Neuronal stem cell (in vitro differentiated cells): ENCODE results near the gene LMO1.

Experiments
- DNase-seq: peaks from one replicate; pipeline ENCODE4 v3.0.0-alpha.2; 2013; ENCODE audit warnings: low spot score
- H2AFZ ChIP-seq: one replicate; pipeline ENCODE4 v1.6.1; 2013; ENCODE audit warnings: mild to moderate bottlenecking, low read length, inconsistent platforms
- H2AK5ac ChIP-seq: 2 replicates; pipeline ENCODE4 v1.6.1; 2013; ENCODE audit warnings: low read depth, mild to moderate bottlenecking, inconsistent platforms, low read length, moderate library complexity, mixed read lengths
- H2BK120ac ChIP-seq: 2 replicates; pipeline ENCODE4 v1.6.1; 2013; ENCODE audit warnings: low read depth, mild to moderate bottlenecking, inconsistent platforms, low read length, moderate library complexity, mixed read lengths
- H2BK12ac ChIP-seq: one replicate; pipeline ENCODE4 v1.6.1; 2013; ENCODE audit warnings: low read length, inconsistent platforms
- H2BK15ac ChIP-seq: 2 replicates; pipeline ENCODE4 v1.6.1; 2013; ENCODE audit warnings: mild to moderate bottlenecking, low read length, inconsistent platforms, mixed read lengths
- H2BK5ac ChIP-seq: one replicate; pipeline ENCODE4 v1.6.1; 2013; ENCODE audit warnings: inconsistent platforms, mild to moderate bottlenecking, low read length, moderate library complexity
- H3K14ac ChIP-seq: one replicate; pipeline ENCODE4 v1.6.1; 2013; ENCODE audit warnings: low read length, inconsistent platforms
- H3K18ac ChIP-seq: 2 replicates; pipeline ENCODE4 v1.6.1; 2013; ENCODE audit warnings: low read length, inconsistent platforms
- H3K23ac ChIP-seq: 2 replicates; pipeline ENCODE4 v1.6.1; 2013; ENCODE audit warnings: low read depth, mild to moderate bottlenecking, mixed read lengths, low read length, inconsistent platforms; ENCODE audit not compliant: poor library complexity
- H3K27ac ChIP-seq: replicated peaks from 3 replicates; pipeline ENCODE4 v1.5.1; 2013; ENCODE audit warnings: low read length, inconsistent platforms
- H3K27me3 ChIP-seq, 3 experiments: 2 replicates each; pipeline ENCODE4 v1.6.1; 2013; ENCODE audit warnings: low read length in 3 of 3, mild to moderate bottlenecking in 2 of 3, inconsistent platforms in 1 of 3, low read depth in 1 of 3, mixed read lengths in 1 of 3, moderate library complexity in 1 of 3; ENCODE audit not compliant: control insufficient read depth in 3 of 3, insufficient read depth in 3 of 3
- H3K36me3 ChIP-seq, 2 donors: replicated peaks in 1 of 2; 2 replicates each; pipeline ENCODE4 v1.6.1; 2013; ENCODE audit warnings: low read length in 2 of 2; ENCODE audit not compliant: control insufficient read depth in 2 of 2, insufficient read depth in 2 of 2
- H3K4ac ChIP-seq: 2 replicates; pipeline ENCODE4 v1.6.1; 2013; ENCODE audit warnings: inconsistent platforms, mild to moderate bottlenecking, low read length, moderate library complexity
- H3K4me1 ChIP-seq, 2 donors: 1 replicate in 1 of 2; 2 replicates in 1 of 2; pipeline ENCODE4 v1.6.1; 2013; ENCODE audit warnings: low read length in 2 of 2, low read depth in 1 of 2; ENCODE audit not compliant: control insufficient read depth in 2 of 2, insufficient read depth in 1 of 2
- H3K4me2 ChIP-seq: one replicate; pipeline ENCODE4 v1.6.1; 2013; ENCODE audit warnings: mild to moderate bottlenecking, low read length, inconsistent platforms; ENCODE audit not compliant: insufficient read depth, poor library complexity, severe bottlenecking
- H3K4me3 ChIP-seq, 2 donors: 2 replicates each; pipeline ENCODE4 v1.5.1; 2013; ENCODE audit warnings: low read length in 2 of 2, mild to moderate bottlenecking in 2 of 2, inconsistent platforms in 1 of 2, moderate library complexity in 1 of 2
- H3K79me1 ChIP-seq: one replicate; pipeline ENCODE4 v1.6.1; 2013; ENCODE audit warnings: low read depth, mild to moderate bottlenecking, inconsistent platforms, low read length, moderate library complexity
- H3K9ac ChIP-seq: one replicate; pipeline ENCODE4 v1.6.1; 2013; ENCODE audit warnings: mild to moderate bottlenecking, low read depth, low read length, inconsistent platforms; ENCODE audit not compliant: poor library complexity
- H3K9me3 ChIP-seq, 2 donors: replicated peaks in 1 of 2; 2 replicates each; pipeline versions ENCODE3 to v1.6.1; 2013; ENCODE audit warnings: low read length in 2 of 2, mild to moderate bottlenecking in 2 of 2, inconsistent platforms in 1 of 2, low read depth in 1 of 2, mixed read lengths in 1 of 2, moderate library complexity in 1 of 2; ENCODE audit not compliant: control insufficient read depth in 2 of 2, insufficient read depth in 1 of 2
- H4K8ac ChIP-seq: one replicate; pipeline ENCODE4 v1.6.1; 2013; ENCODE audit warnings: low read depth, mild to moderate bottlenecking, inconsistent platforms, low read length, moderate library complexity
- H4K91ac ChIP-seq: one replicate; pipeline ENCODE4 v1.6.1; 2013; ENCODE audit warnings: low read length, low read depth, mild to moderate bottlenecking, inconsistent platforms; ENCODE audit not compliant: poor library complexity
- WGBS, 2 donors: extraction: QIAGEN DNeasy Blood & Tissue Kit; methylation state at CpG; one replicate each; pipeline ENCODE4 v1.1.7; 2013; ENCODE audit warnings: missing lambda C conversion rate in 2 of 2, mixed read lengths in 1 of 2; ENCODE audit not compliant: insufficient read length in 2 of 2, insufficient replicate concordance in 1 of 2; ENCODE audit errors: extremely low coverage in 2 of 2; 5-methylcytosine and 5-hydroxymethylcytosine counted together

Gene LMO1

DNA sequence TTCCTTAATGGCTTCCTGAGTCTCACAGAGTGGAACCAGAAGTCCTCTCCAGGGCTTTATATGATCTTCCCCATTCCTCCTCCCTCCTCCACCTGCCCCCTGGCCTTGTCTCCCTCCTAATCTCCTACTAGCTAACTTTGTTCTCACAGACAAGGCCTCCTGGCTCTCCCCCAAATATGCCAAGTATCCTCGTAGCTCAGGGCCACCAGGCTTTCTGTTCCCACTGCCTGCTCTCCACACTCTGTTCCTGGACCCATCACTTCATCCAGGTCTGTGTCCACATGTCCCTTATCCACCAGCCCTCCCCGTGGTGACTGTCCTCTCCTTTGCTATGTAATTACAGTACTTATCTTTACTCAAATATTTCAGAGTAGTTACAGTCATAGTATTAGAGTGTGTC lies 23.2 kb upstream of the LMO1 start:
- H3K4me2 ChIP-seq: no peak overlapping the region
- H3K23ac ChIP-seq: no peak overlapping the region
- no CpG with 5 or more reads among the region's 2 CpGs for WGBS, 2 donors
- no peak overlapping the region for H3K4ac ChIP-seq
- H3K18ac ChIP-seq: no peak overlapping the region
- no peak overlapping the region for H3K9ac ChIP-seq
- no peaks in the 10 kb centered on the region for H3K79me1 ChIP-seq
- no peak overlapping the region for H4K8ac ChIP-seq
- no peak overlapping the region for H2AFZ ChIP-seq
- no peak overlapping the region for H4K91ac ChIP-seq
- no peak overlapping the region for H2BK120ac ChIP-seq
- H2BK5ac ChIP-seq: no peak overlapping the region
- H3K36me3 ChIP-seq: no peaks in the 10 kb centered on the region
- no peak overlapping the region for H2BK15ac ChIP-seq
- no peak overlapping the region for H3K4me3 ChIP-seq
- H3K27me3 ChIP-seq: peaks cover 0 to 3% (median 0%) of the 10 kb centered on the region in 3 experiments
- no peak overlapping the region for H2BK12ac ChIP-seq
- no peaks in the 10 kb centered on the region for H3K9me3 ChIP-seq
- no peak for DNase-seq
- no peak overlapping the region for H3K14ac ChIP-seq
- no peak overlapping the region for H2AK5ac ChIP-seq
- no peak overlapping the region for H3K27ac ChIP-seq
- peaks cover 23 to 30% of the 10 kb centered on the region in 2 donors for H3K4me1 ChIP-seq

GRCh38 chr11:8285796-8286195 lies 22.1 kb upstream of the LMO1 start:
- WGBS, 2 donors: no CpG with 5 or more reads among the region's 4 CpGs
- H2BK120ac ChIP-seq: peak overlapping the region; percentile 4
- peak overlapping the region; percentile 49 for H3K18ac ChIP-seq
- no peak overlapping the region for H3K4ac ChIP-seq
- H3K4me3 ChIP-seq: no peak overlapping the region
- no peak overlapping the region for H3K9ac ChIP-seq
- DNase-seq: no peak
- no peak overlapping the region for H3K27ac ChIP-seq
- no peak overlapping the region for H2AFZ ChIP-seq
- no peaks in the 10 kb centered on the region for H3K36me3 ChIP-seq
- no peaks in the 10 kb centered on the region for H3K79me1 ChIP-seq
- no peak overlapping the region for H3K4me2 ChIP-seq
- H4K8ac ChIP-seq: no peak overlapping the region
- H3K23ac ChIP-seq: no peak overlapping the region
- no peak overlapping the region for H2BK5ac ChIP-seq
- no peak overlapping the region for H3K14ac ChIP-seq
- H3K9me3 ChIP-seq: no peaks in the 10 kb centered on the region
- peaks cover 23 to 27% of the 10 kb centered on the region in 2 donors for H3K4me1 ChIP-seq
- peak overlapping the region; percentile 24 for H2BK15ac ChIP-seq
- H3K27me3 ChIP-seq: peaks cover 0 to 5% (median 0%) of the 10 kb centered on the region in 3 experiments
- no peak overlapping the region for H4K91ac ChIP-seq
- no peak overlapping the region for H2BK12ac ChIP-seq
- peak overlapping the region; percentile 31 for H2AK5ac ChIP-seq

GRCh38 chr11:8285228-8285627 lies 21.6 kb upstream of the LMO1 start:
- peak overlapping the region; percentile 50 for H2AK5ac ChIP-seq
- H2BK5ac ChIP-seq: no peak overlapping the region
- no peak overlapping the region for H3K4me2 ChIP-seq
- H3K14ac ChIP-seq: no peak overlapping the region
- peaks cover 23 to 24% of the 10 kb centered on the region in 2 donors for H3K4me1 ChIP-seq
- H2BK120ac ChIP-seq: no peak overlapping the region
- peak overlapping the region; percentile 15 for H3K18ac ChIP-seq
- H3K36me3 ChIP-seq: no peaks in the 10 kb centered on the region
- H4K91ac ChIP-seq: no peak overlapping the region
- no peak overlapping the region for H2BK15ac ChIP-seq
- no peak overlapping the region for H3K4me3 ChIP-seq
- no peaks in the 10 kb centered on the region for H3K9me3 ChIP-seq
- no peaks in the 10 kb centered on the region for H3K79me1 ChIP-seq
- no peak overlapping the region for H3K9ac ChIP-seq
- no CpG with 5 or more reads among the region's 3 CpGs for WGBS, 2 donors
- no peak overlapping the region for H2BK12ac ChIP-seq
- H3K27ac ChIP-seq: no peak overlapping the region
- H3K4ac ChIP-seq: no peak overlapping the region
- no peak overlapping the region for H3K23ac ChIP-seq
- H3K27me3 ChIP-seq: peaks cover 0 to 5% (median 0%) of the 10 kb centered on the region in 3 experiments
- no peak for DNase-seq
- no peak overlapping the region for H4K8ac ChIP-seq
- no peak overlapping the region for H2AFZ ChIP-seq

DNA sequence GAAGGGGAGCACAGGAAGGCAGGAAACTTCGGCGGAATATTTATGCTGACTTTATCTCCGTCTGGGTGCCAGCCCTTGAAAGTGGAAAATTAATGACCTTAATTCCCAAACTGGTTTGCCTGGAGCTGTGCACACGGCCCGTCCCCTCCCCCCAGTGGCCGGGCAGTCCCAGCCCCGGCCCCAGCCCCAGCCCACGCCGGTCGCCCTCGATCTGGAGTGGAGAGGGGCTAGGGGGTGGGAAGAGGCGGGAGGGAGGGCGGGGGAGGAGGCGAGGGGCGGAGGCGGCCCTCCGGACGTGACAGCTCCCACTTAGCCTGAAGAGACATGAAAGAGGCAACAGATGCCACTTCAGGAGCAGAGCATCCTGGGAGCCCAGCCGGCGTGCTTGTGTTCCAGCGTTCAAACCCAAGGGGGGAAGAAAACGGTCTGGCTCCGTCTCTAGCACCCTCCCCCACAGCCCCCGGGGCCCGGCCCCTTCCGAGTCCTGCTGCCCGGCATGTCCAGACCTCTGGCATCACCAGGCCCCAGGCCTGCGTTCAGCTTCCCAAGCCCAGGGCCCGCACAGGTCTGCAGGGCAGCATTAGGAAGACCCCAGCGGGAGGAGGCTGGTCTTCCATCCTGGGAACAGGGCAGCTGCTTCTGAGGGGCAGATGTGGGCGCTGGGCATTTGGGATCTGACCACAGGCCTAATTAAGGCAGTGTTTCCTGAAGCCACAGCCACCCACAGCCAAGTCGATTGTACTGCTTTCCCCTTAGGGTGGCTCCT lies 20.0 kb upstream of the LMO1 start:
- peak overlapping the region; percentile 72 for H2AK5ac ChIP-seq
- H3K23ac ChIP-seq: no peak overlapping the region
- H3K18ac ChIP-seq: peak overlapping the region; percentile 92
- H3K9me3 ChIP-seq: no peaks in the 10 kb centered on the region
- no peaks in the 10 kb centered on the region for H3K36me3 ChIP-seq
- peak overlapping the region; percentile 63 for H3K9ac ChIP-seq
- peak overlapping the region; percentile 53 for H3K27ac ChIP-seq
- H4K91ac ChIP-seq: no peak overlapping the region
- H2BK120ac ChIP-seq: no peak overlapping the region
- H3K4me1 ChIP-seq: peaks cover 11% of the 10 kb centered on the region in 2 donors
- peak overlapping the region; percentile 97 for H2AFZ ChIP-seq
- H3K27me3 ChIP-seq: peaks cover 0 to 12% (median 0%) of the 10 kb centered on the region in 3 experiments
- H3K14ac ChIP-seq: peak overlapping the region; percentile 15
- H3K79me1 ChIP-seq: no peaks in the 10 kb centered on the region
- peak overlapping the region; percentile 44 for H2BK12ac ChIP-seq
- peak overlapping the region; percentile 47 for H3K4me2 ChIP-seq
- peak overlapping the region in 1 of 2 donors; percentile 31 for H3K4me3 ChIP-seq
- H4K8ac ChIP-seq: peak overlapping the region; percentile 77
- no peak for DNase-seq
- H3K4ac ChIP-seq: peak overlapping the region; percentile 55
- no CpG with 5 or more reads among the region's 32 CpGs for WGBS, 2 donors
- no peak overlapping the region for H2BK15ac ChIP-seq
- peak overlapping the region; percentile 70 for H2BK5ac ChIP-seq
